Neutrophil (primary cell): ENCODE results near the gene SLC9A9.
"Not testable (repeated sequence)": the region's sequence is repeated elsewhere in the genome, so short reads cannot be mapped to it uniquely, and the experiment has no call there.

ENCODE experiments used
- H3K27ac ChIP-seq: fragments of 200-600 bp; sonication (generic); 2 replicates; pipeline ENCODE4 v1.5.1; 2016; ENCODE audit warnings: mild to moderate bottlenecking, moderate library complexity
- H3K27me3 ChIP-seq: fragments of 200-600 bp; sonication (generic); 2 replicates; pipeline ENCODE4 v1.6.0; 2016; ENCODE audit warnings: mild to moderate bottlenecking
- H3K36me3 ChIP-seq: fragments of 200-600 bp; sonication (generic); 2 replicates; pipeline ENCODE4 v1.5.1; 2017
- H3K4me1 ChIP-seq, 2 experiments: fragments of 200-600 bp in 1 of 2; sonication (generic) in 1 of 2; 1 replicate in 1 of 2; 2 replicates in 1 of 2; pipeline versions ENCODE4 v1.5.1 to v1.6.1; 2013 to 2016; ENCODE audit warnings: low read depth in 1 of 2, low read length in 1 of 2, mild to moderate bottlenecking in 1 of 2, moderate library complexity in 1 of 2; ENCODE audit not compliant: control insufficient read depth in 1 of 2, insufficient read depth in 1 of 2
- H3K4me3 ChIP-seq, 2 experiments: fragments of 200-600 bp in 1 of 2; sonication (generic) in 1 of 2; 1 replicate in 1 of 2; 2 replicates in 1 of 2; pipeline ENCODE4 v1.5.1; 2013 to 2016; ENCODE audit warnings: low read depth in 1 of 2, low read length in 1 of 2, mild to moderate bottlenecking in 1 of 2, moderate library complexity in 1 of 2
- H3K9me3 ChIP-seq: fragments of 200-600 bp; sonication (generic); 2 replicates; pipeline ENCODE4 v1.5.1; 2016
- TF ChIP-seq, protein P1 (sequence below): fragments of 200-600 bp; sonication (generic); IDR thresholded peaks from 2 replicates; pipeline ENCODE4 v1.5.1; 2016; ENCODE audit warnings: antibody characterized with exemption

SLC9A9 gene

GRCh38 chr3:143529798-143530197 lies 318.5 kb downstream of the SLC9A9 start:
- Histone ChIP-seq H3K4me1 (no peaks in the 10 kb centered on the region), H3K27ac (no peak overlapping the region), H3K9me3 (no peaks in the 10 kb centered on the region), H3K27me3 (peaks cover 12% of the 10 kb centered on the region), H3K36me3 (no peaks in the 10 kb centered on the region), H3K4me3 (no peak overlapping the region)
- TF ChIP-seq, protein P1, sequence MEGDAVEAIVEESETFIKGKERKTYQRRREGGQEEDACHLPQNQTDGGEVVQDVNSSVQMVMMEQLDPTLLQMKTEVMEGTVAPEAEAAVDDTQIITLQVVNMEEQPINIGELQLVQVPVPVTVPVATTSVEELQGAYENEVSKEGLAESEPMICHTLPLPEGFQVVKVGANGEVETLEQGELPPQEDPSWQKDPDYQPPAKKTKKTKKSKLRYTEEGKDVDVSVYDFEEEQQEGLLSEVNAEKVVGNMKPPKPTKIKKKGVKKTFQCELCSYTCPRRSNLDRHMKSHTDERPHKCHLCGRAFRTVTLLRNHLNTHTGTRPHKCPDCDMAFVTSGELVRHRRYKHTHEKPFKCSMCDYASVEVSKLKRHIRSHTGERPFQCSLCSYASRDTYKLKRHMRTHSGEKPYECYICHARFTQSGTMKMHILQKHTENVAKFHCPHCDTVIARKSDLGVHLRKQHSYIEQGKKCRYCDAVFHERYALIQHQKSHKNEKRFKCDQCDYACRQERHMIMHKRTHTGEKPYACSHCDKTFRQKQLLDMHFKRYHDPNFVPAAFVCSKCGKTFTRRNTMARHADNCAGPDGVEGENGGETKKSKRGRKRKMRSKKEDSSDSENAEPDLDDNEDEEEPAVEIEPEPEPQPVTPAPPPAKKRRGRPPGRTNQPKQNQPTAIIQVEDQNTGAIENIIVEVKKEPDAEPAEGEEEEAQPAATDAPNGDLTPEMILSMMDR, result no peak

DNA sequence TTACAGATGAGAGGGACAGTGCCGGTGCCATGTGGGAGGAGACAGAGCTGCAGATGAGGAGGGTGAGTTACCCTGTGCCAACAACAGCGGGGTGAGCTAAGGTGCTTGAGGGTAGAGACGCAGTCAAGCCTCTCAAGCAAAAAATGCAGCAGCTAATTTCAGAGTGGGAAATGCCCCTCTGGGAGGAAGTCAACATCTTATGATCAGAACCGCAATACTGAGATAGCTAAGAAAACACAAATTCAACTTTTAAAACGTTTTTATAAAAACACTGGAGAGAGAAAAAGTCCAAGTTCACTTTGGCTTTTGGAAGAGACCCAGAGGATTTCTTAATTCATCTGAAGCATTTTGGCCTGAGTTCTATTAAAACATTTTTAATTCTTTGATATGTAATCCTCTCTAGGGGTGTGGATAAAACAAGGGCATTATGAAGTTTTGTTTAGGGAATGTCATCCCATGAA lies 319.2 kb downstream of the SLC9A9 start:
- Histone ChIP-seq H3K9me3 (no peaks in the 10 kb centered on the region), H3K27me3 (peaks cover 12% of the 10 kb centered on the region), H3K36me3 (no peaks in the 10 kb centered on the region), H3K4me3 (no peak overlapping the region), H3K4me1 (no peaks in the 10 kb centered on the region), H3K27ac (no peak overlapping the region)
- TF ChIP-seq, protein P1, result no peak

DNA sequence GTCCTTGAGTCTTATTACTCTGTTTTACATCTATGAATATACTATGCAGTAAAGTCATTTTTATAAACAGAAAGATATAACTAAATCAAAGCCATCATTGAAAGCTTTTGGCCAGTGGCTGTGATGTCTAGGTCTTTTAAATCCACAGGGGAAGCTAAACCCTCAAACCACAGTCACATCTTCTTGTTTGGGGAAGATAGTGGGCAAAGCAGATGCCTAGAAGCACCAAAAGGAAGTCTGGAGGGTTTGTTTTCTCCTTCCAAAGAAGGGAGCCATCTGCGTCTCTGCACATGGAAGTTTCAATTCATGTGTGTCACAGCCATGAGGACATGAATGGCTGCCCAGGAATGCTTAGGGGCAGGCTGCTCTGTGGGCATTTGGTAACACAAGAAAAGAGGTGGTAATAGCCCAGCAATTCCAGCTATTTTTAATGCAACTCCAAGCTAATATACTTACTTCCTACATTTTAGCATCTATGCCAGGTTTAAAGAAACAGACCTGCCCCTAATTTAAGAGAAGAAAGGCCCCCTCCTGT lies 322.2 kb downstream of the SLC9A9 start:
- H3K4me1 ChIP-seq, result no peaks in the 10 kb centered on the region
- no peaks in the 10 kb centered on the region for H3K36me3 ChIP-seq
- TF ChIP-seq, protein P1, result no peak
- no peaks in the 10 kb centered on the region for H3K9me3 ChIP-seq
- no peak overlapping the region for H3K4me3 ChIP-seq
- no peak overlapping the region for H3K27ac ChIP-seq
- peaks cover 12% of the 10 kb centered on the region for H3K27me3 ChIP-seq

- Histone ChIP-seq H3K4me1 (no peaks in the 10 kb centered on the region), H3K27ac (no peak overlapping the region), H3K27me3 (peaks cover 12% of the 10 kb centered on the region), H3K4me3 (no peak overlapping the region), H3K9me3 (no peaks in the 10 kb centered on the region), H3K36me3 (no peaks in the 10 kb centered on the region)
- TF ChIP-seq, protein P1, result no peak
These were observed 322.9 kb downstream of the SLC9A9 start for GRCh38 chr3:143525408-143525807.

DNA sequence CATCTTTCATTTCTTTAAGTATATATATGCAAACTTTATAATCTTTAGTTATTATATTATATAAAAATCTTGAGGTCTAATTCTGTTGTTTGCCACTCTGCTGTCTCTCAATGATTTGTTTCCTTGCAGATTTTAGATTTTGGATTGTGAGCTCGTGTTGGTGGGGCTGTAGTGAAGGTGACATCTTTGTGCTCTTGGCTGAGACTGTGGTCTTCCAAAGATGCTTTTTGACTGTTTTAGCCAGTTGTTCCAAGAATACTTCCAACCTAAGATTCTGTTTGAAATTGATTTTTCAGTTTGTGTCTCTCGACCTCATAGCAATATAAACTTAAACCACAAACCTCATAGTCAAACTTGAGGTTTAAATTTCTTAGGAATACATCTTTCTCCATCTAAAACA lies 326.5 kb downstream of the SLC9A9 start:
- Histone ChIP-seq H3K4me1 (no peaks in the 10 kb centered on the region), H3K9me3 (no peaks in the 10 kb centered on the region), H3K27me3 (no peaks in the 10 kb centered on the region), H3K27ac (no peak overlapping the region), H3K4me3 (no peak overlapping the region), H3K36me3 (no peaks in the 10 kb centered on the region)
- TF ChIP-seq, protein P1, result no peak

DNA sequence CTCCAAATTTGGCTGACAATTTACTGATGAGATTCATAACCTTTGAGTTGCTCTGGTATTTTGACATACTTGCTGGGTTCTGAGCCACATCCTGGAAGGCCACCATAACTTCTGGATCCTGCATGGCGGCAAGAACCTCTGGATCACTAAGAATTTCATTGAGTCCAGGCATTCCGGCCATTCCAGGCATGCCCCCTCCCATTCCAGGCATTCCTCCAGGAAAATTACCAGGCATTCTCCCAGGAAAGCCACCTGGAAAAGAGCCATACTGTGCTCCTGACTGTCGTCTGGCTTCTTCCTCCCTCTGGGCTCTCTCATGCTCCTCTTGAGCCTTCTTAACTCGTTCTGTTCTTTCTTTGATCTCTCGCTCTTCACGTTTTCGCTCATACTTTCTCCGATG lies 331.1 kb downstream of the SLC9A9 start:
- not testable (repeated sequence) for H3K27me3 ChIP-seq

More for the DNA sequence above, 331.1 kb downstream of the SLC9A9 start:
- H3K9me3 ChIP-seq, H3K4me1 ChIP-seq, H3K36me3 ChIP-seq, H3K4me3 ChIP-seq, H3K27ac ChIP-seq: not testable (repeated sequence)
